OCI-LY7 (cell line): ENCODE data around the gene HBQ1.

Experiments
- CTCF ChIP-seq: fragments of 200-600 bp; sonication (generic); conservative IDR thresholded peaks from 2 replicates; pipeline ENCODE4 v1.5.1; 2014; ENCODE audit warnings: mild to moderate bottlenecking, antibody characterized with exemption, low read length, moderate library complexity, mixed read lengths
- EZH2phosphoT487 ChIP-seq: fragments of 200-600 bp; sonication (generic); IDR thresholded peaks from 2 replicates; pipeline ENCODE4 v1.6.1; 2018; ENCODE audit warnings: low read depth, borderline replicate concordance, mild to moderate bottlenecking, mixed run types, antibody characterized with exemption, low read length, moderate library complexity, mixed read lengths

GRCh38 chr16:185691-186090 lies 5.4 kb downstream of the HBQ1 start:
- no peak for TF ChIP-seq CTCF
- no peak for TF ChIP-seq EZH2phosphoT487
